Thyroid gland (tissue), 4 donors: ENCODE results near the gene DIO1.

Source experiments
- CTCF ChIP-seq, 6 experiments: fragments of 200-600 bp in 3 of 6; fragments of 450-650 bp in 3 of 6; sonication (generic) in 3 of 6; IDR thresholded peaks; one replicate each; pipeline ENCODE4 v1.5.1; 2016 to 2019; ENCODE audit warnings: antibody characterized with exemption in 6 of 6, mild to moderate bottlenecking in 2 of 6, inconsistent platforms in 1 of 6, moderate library complexity in 1 of 6
- POLR2A ChIP-seq, 2 donors: fragments of 450-650 bp; IDR thresholded peaks; one replicate each; pipeline ENCODE4 v1.6.1; 2017; ENCODE audit warnings: antibody characterized with exemption in 2 of 2, mild to moderate bottlenecking in 2 of 2, moderate library complexity in 1 of 2

- TF ChIP-seq CTCF (IDR thresholded peaks at IDR 0.05) = no peak
- TF ChIP-seq POLR2A (IDR thresholded peaks at IDR 0.05) = no peak
Observed at GRCh38 chr1:53957194-53957818, 63.3 kb downstream of the DIO1 start.
